Kidney tubule cell (primary cell): ENCODE data around the gene MTX2.
"Not testable (repeated sequence)": the region's sequence is repeated elsewhere in the genome, so short reads cannot be mapped to it uniquely, and the experiment has no call there.

Source experiments
- DNase-seq: peaks from one replicate; pipeline ENCODE4 v3.0.0-alpha.2; 2018; ENCODE audit warnings: low spot score

Gene MTX2

DNA sequence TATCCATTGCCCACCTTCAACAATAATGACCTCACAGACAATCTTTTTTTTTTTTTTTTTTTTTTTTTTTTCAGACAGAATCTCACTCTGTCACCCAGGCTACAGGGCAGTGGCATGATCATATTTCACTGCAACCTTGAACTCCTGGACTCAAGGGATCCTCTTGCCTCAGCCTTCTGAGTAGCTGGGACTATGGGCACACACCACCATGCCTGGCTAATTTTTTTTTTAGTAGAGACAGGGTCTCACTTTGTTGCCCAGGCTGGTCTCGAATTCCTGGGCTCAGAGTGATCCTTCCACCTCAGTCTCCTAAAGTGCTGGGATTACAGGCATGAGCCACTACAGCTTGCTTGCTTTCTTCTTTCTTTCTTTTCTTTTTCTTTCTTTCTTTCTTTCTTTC, 103.9 kb downstream of the MTX2 start:
- DNase-seq: not testable (repeated sequence)

DNA sequence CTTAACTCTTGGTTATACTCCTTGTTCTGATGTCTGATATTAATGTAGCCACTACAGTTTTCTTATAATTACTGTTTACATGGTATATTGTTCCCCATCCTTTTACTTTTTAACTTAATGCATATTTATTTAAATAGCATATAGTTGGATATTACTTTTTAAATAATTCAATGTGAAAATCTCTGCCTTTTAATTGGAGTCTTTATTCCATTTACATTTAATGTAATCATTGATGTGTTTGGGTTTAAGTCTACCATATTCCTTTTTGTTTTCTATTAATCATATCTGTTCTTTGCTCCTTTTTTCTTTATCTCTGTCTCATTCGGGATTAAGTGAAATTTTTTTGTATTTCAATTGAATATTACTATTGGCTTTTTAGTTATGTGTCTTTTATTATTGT, 109.1 kb downstream of the MTX2 start:
- no peak for DNase-seq

DNA sequence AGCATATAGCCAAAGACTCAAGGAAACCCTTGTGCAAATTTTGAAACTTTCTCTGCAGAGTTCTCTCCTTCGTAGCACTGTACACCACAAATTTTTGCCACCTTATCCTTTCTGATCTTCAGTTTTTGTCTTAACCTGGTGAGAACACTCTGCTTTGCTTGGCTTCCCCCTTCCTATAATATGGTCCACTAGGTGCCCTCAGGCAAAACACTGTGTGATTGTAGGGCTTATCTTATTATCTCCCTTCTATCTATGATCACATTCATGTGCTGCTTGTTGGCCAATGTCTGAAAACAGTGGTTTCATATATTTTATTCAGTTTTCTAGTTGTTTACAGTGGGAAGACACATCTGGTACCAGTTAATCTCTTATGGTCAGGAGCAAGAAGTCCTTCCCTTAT, 111.1 kb downstream of the MTX2 start:
- DNase-seq: no peak

DNA sequence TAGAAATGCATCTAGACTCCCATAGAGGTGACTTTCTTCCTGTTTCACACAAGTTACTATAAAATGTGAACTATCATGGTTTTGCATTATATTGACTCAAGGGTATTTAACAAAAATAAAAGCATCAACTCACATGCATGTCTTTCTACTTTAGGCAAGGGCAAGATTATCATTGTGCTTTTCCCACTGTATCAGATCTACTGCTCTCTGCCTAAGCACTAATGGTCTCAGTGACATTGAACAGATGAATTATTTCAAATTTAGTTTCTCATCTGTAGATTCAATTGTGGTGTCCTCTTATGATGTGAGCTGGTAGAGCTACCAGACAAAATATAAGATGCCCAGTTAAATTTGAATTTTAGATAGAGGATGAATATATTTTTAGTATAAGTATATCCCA, 113.9 kb downstream of the MTX2 start:
- DNase-seq: no peak

DNA sequence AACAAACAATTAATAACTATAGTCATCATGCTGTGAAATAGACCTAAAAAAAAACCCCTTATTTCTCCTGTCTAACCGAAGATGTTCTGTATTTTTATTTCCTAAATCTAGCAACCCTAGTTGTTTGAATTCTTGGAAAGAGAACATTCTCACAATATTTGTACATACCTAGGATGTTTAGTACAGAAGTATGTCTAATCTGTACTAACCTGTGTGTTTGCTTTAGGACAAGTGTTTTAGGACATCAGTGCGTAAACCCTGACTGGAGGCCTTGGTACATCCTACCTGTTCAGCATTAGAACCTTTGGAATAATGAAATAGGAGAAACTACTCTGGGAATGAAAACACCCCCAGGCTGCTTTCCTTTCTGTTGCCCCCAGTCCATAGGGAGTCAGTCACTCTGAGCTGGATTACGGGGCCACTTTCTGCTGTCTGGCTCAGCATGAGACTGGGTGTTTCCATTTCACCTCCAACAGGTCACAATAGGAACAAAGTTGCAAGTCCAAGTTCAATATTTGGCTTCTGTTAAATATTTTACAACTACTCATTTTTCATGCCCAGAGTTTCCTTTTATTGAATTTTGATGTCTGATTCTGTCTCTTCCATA, 114.7 kb downstream of the MTX2 start:
- no peak for DNase-seq

DNA sequence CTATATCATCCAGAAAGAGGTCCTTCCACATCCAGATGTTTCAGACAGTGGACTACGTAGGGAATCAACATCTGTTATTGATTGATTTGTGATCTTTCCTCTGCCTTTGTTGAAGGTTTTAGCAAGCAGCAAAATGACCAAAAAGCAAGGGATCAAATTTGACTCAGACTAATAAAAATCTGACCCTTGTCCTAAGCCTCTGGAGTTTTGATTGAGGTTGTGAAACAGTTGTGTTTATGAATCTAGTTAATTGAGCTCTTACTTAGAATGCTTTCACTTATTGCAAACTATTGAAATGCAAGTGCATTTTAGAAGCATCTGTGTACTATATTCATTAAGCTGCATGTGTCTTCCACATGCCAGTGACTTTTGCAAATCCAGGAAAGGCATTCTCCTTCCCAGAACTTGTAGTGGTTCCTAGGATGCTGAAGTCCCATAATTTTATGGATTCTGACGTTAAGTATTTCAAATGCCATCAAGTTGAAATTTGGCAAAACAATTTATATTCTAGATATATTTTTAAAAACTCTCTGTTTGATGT, 116.0 kb downstream of the MTX2 start:
- no peak for DNase-seq

DNA sequence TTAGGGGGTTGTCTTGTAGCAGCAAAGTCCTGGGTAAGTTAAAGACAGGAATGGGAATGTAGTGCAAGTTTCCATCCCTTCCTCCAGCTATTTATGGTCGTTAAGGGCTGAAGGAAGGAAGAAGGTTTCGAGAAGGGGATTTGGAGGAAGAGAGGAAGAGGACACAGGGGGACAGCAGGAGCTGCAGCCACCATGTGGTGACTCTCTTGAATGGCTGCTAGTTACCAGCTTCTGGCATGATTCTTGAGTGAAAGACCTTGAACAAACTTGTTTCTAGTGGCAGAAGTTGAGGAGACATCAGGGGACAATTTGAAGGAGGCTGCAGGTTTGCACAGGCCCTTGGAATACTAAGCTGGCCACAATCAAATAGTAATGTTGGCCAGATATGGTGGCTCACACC, 116.6 kb downstream of the MTX2 start:
- no peak for DNase-seq
